ENCODE results near the gene ANKRD33B.

DNA sequence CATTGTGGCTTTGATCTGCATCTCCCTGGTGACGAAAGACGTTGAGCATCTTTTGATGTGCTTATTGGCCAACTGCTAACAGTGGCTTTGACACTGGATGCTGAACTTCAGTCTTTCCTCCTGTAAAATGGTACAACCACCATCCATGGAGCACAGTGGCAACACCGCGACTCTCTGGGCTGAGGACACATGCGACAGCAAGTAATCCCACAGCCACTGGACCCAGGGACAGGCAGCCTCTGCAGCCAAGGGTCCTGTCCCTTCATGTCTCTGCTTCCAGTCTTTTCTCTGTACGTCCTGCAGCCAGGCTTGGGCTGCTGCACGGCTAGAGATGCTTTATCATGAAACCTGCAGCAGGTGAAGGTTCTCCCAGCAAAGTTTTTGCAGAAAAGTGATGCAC, 113.7 kb downstream of the ANKRD33B start:
- TF ChIP-seq, protein P1, sequence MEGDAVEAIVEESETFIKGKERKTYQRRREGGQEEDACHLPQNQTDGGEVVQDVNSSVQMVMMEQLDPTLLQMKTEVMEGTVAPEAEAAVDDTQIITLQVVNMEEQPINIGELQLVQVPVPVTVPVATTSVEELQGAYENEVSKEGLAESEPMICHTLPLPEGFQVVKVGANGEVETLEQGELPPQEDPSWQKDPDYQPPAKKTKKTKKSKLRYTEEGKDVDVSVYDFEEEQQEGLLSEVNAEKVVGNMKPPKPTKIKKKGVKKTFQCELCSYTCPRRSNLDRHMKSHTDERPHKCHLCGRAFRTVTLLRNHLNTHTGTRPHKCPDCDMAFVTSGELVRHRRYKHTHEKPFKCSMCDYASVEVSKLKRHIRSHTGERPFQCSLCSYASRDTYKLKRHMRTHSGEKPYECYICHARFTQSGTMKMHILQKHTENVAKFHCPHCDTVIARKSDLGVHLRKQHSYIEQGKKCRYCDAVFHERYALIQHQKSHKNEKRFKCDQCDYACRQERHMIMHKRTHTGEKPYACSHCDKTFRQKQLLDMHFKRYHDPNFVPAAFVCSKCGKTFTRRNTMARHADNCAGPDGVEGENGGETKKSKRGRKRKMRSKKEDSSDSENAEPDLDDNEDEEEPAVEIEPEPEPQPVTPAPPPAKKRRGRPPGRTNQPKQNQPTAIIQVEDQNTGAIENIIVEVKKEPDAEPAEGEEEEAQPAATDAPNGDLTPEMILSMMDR (IDR thresholded peaks at IDR 0.05), result no peak
- no peak for TF ChIP-seq POLR2A (IDR thresholded peaks at IDR 0.05)
